HepG2 (cell line): Measurements from ENCODE around the gene GGCT.
"Not testable (repeated sequence)": the region's sequence is repeated elsewhere in the genome, so short reads cannot be mapped to it uniquely, and the experiment has no call there.

Source experiments
- SRSF1 ChIP-seq: fragments of 200-400 bp; formaldehyde crosslinking; optimal IDR thresholded peaks from 2 replicates; pipeline ENCODE3; 2017; ENCODE audit warnings: mild to moderate bottlenecking, low read depth, low read length, moderate library complexity
- ZBTB49 ChIP-seq: sonication (generic); formaldehyde crosslinking; IDR thresholded peaks from 2 replicates; pipeline ENCODE4 v1.4.0; 2020; ENCODE audit warnings: missing genetic modification reagents, borderline replicate concordance

GRCh38 chr7:30509171-30509857 lies 4.7 kb upstream of the GGCT start:
- TF ChIP-seq ZBTB49 (CRISPR knock-in tag); SRSF1: not testable (repeated sequence)
